Measurements from ENCODE around the gene CCNQ. TPM values are rescaled to one million over a fixed set of nuclear protein-coding genes. Genes with fewer than 3 reads are reported as not detected.

The CCNQ gene
- total RNA-seq, 1 donor from 2014 or later: 52.7 TPM

GRCh38 chrX:153626025-153626633 lies 27.2 kb upstream of the CCNQ start:
- no peak for TF ChIP-seq CTCF (IDR thresholded peaks at IDR 0.05)

GRCh38 chrX:153625271-153626024 lies 26.5 kb upstream of the CCNQ start:
- H3K9me3 ChIP-seq: no peaks in the 10 kb centered on the region
- intact Hi-C loops (cut with DNase I): no loop called here
- TF ChIP-seq CTCF (IDR thresholded peaks at IDR 0.05): no peak
- H3K4me1 ChIP-seq: no peaks in the 10 kb centered on the region
- no peaks in the 10 kb centered on the region for H3K27me3 ChIP-seq
- H3K27ac ChIP-seq: no peak overlapping the region
- H3K36me3 ChIP-seq: no peaks in the 10 kb centered on the region
- H3K4me3 ChIP-seq: no peak overlapping the region
- peak in 1 of 2 donors; percentile 0 for DNase-seq (ENCODE audit: low spot score in 2 of 2)

More at GRCh38 chrX:153626025-153626633, 27.2 kb upstream of the CCNQ start:
- Histone ChIP-seq H3K9me3 (peaks cover 0 to 2% of the 10 kb centered on the region in 2 donors), H3K4me3 (no peak overlapping the region), H3K27me3 (no peaks in the 10 kb centered on the region), H3K4me1 (no peaks in the 10 kb centered on the region), H3K27ac (no peak overlapping the region), H3K36me3 (no peaks in the 10 kb centered on the region)
- intact Hi-C loops (cut with DNase I): no loop called here
- DNase-seq (ENCODE audit: low spot score in 2 of 2): peak in 1 of 2 donors; percentile 0

GRCh38 chrX:153624196-153625091 lies 25.5 kb upstream of the CCNQ start:
- no peak for TF ChIP-seq CTCF (IDR thresholded peaks at IDR 0.05)
- no peaks in the 10 kb centered on the region for H3K36me3 ChIP-seq
- H3K27ac ChIP-seq: no peak overlapping the region
- no peaks in the 10 kb centered on the region for H3K27me3 ChIP-seq
- DNase-seq (ENCODE audit: low spot score in 2 of 2): peak in 1 of 2 donors; percentile 1
- no peaks in the 10 kb centered on the region for H3K9me3 ChIP-seq
- intact Hi-C loops (cut with DNase I): no loop called here
- H3K4me3 ChIP-seq: no peak overlapping the region
- H3K4me1 ChIP-seq: no peaks in the 10 kb centered on the region

- no peaks in the 10 kb centered on the region for H3K36me3 ChIP-seq
- H3K27ac ChIP-seq: no peak overlapping the region
- H3K4me3 ChIP-seq: no peak overlapping the region
- no peaks in the 10 kb centered on the region for H3K4me1 ChIP-seq
- intact Hi-C loops (cut with DNase I): no loop called here
- no peaks in the 10 kb centered on the region for H3K9me3 ChIP-seq
- peak in 1 of 2 donors; percentile 4 for DNase-seq (ENCODE audit: low spot score in 2 of 2)
- no peaks in the 10 kb centered on the region for H3K27me3 ChIP-seq
- TF ChIP-seq CTCF (IDR thresholded peaks at IDR 0.05): no peak
Observed at GRCh38 chrX:153623310-153624029, 24.5 kb upstream of the CCNQ start.

- Histone ChIP-seq H3K27me3 (no peaks in the 10 kb centered on the region), H3K4me1 (no peaks in the 10 kb centered on the region), H3K9me3 (no peaks in the 10 kb centered on the region), H3K27ac (no peak overlapping the region), H3K4me3 (no peak overlapping the region), H3K36me3 (no peaks in the 10 kb centered on the region)
- intact Hi-C loops (cut with DNase I): no loop called here
- no peak for TF ChIP-seq CTCF (IDR thresholded peaks at IDR 0.05)
- no peak for DNase-seq (ENCODE audit: low spot score in 2 of 2)
Observed at GRCh38 chrX:153622661-153623309, 23.8 kb upstream of the CCNQ start.
